Subcutaneous abdominal adipose tissue (tissue), 5 donors: ENCODE data around the gene POLR3G.

Experiments used
- H3K27ac ChIP-seq: one replicate; pipeline ENCODE4 v1.7.0; 2013; ENCODE audit warnings: low read depth, mild to moderate bottlenecking, inconsistent platforms, low read length, moderate library complexity
- H3K27me3 ChIP-seq, 5 donors: one replicate each; pipeline ENCODE4 v1.7.0; 2013; ENCODE audit warnings: low read length in 5 of 5, inconsistent platforms in 1 of 5; ENCODE audit not compliant: control insufficient read depth in 5 of 5, insufficient read depth in 4 of 5
- H3K36me3 ChIP-seq, 5 donors: one replicate each; pipeline ENCODE4 v1.7.0; 2013; ENCODE audit warnings: low read length in 5 of 5; ENCODE audit not compliant: control insufficient read depth in 5 of 5, insufficient read depth in 5 of 5
- H3K4me1 ChIP-seq, 5 donors: one replicate each; pipeline ENCODE4 v1.7.0; 2013; ENCODE audit warnings: low read length in 5 of 5, mild to moderate bottlenecking in 3 of 5, moderate library complexity in 1 of 5; ENCODE audit not compliant: control insufficient read depth in 5 of 5, insufficient read depth in 5 of 5
- H3K4me3 ChIP-seq, 5 donors: one replicate each; pipeline ENCODE4 v1.7.0; 2013; ENCODE audit warnings: low read length in 5 of 5, low read depth in 1 of 5
- H3K9ac ChIP-seq, 5 donors: one replicate each; pipeline ENCODE4 v1.7.0; 2013; ENCODE audit warnings: low read length in 5 of 5, mild to moderate bottlenecking in 4 of 5, moderate library complexity in 3 of 5
- H3K9me3 ChIP-seq, 5 donors: one replicate each; pipeline ENCODE4 v1.7.0; 2013; ENCODE audit warnings: low read length in 5 of 5; ENCODE audit not compliant: control insufficient read depth in 5 of 5
- donor health status: healthy.
- donor health status: healthy.
- donor health status: healthy.
- donor health status: healthy.
- donor health status: healthy.

Gene POLR3G

GRCh38 chr5:90495146-90495545, 20.5 kb downstream of the POLR3G start:
- peaks cover 0 to 4% (median 0%) of the 10 kb centered on the region in 5 donors for H3K9me3 ChIP-seq
- H3K9ac ChIP-seq: no peak overlapping the region
- no peaks in the 10 kb centered on the region for H3K27me3 ChIP-seq
- H3K4me1 ChIP-seq: no peaks in the 10 kb centered on the region
- no peak overlapping the region for H3K27ac ChIP-seq
- no peaks in the 10 kb centered on the region for H3K36me3 ChIP-seq
- H3K4me3 ChIP-seq: no peak overlapping the region

- Histone ChIP-seq H3K9ac (no peak overlapping the region), H3K4me1 (no peaks in the 10 kb centered on the region), H3K36me3 (no peaks in the 10 kb centered on the region), H3K9me3 (no peaks in the 10 kb centered on the region), H3K4me3 (no peak overlapping the region), H3K27ac (no peak overlapping the region), H3K27me3 (no peaks in the 10 kb centered on the region)
These were observed 28.9 kb downstream of the POLR3G start for GRCh38 chr5:90503596-90503995.

GRCh38 chr5:90504743-90505142, 30.1 kb downstream of the POLR3G start:
- no peak overlapping the region for H3K9ac ChIP-seq
- H3K27me3 ChIP-seq: no peaks in the 10 kb centered on the region
- no peaks in the 10 kb centered on the region for H3K9me3 ChIP-seq
- H3K27ac ChIP-seq: no peak overlapping the region
- no peaks in the 10 kb centered on the region for H3K36me3 ChIP-seq
- H3K4me1 ChIP-seq: no peaks in the 10 kb centered on the region
- H3K4me3 ChIP-seq: no peak overlapping the region

GRCh38 chr5:90506221-90506620, 31.6 kb downstream of the POLR3G start:
- Histone ChIP-seq H3K27ac (no peak overlapping the region), H3K4me3 (no peak overlapping the region), H3K9me3 (no peaks in the 10 kb centered on the region), H3K4me1 (no peaks in the 10 kb centered on the region), H3K9ac (no peak overlapping the region), H3K36me3 (no peaks in the 10 kb centered on the region), H3K27me3 (no peaks in the 10 kb centered on the region)

- no peak overlapping the region for H3K27ac ChIP-seq
- H3K4me3 ChIP-seq: no peak overlapping the region
- H3K27me3 ChIP-seq: no peaks in the 10 kb centered on the region
- no peaks in the 10 kb centered on the region for H3K4me1 ChIP-seq
- no peak overlapping the region for H3K9ac ChIP-seq
- no peaks in the 10 kb centered on the region for H3K9me3 ChIP-seq
- peaks cover 0 to 4% (median 3%) of the 10 kb centered on the region in 5 donors for H3K36me3 ChIP-seq
These were observed 35.8 kb downstream of the POLR3G start for GRCh38 chr5:90510438-90510837.

- H3K36me3 ChIP-seq: peaks cover 10 to 16% (median 13%) of the 10 kb centered on the region in 5 donors
These were observed 39.9 kb downstream of the POLR3G start for GRCh38 chr5:90514520-90514919.

GRCh38 chr5:90518661-90519060, 44.0 kb downstream of the POLR3G start:
- Histone ChIP-seq H3K9me3 (no peaks in the 10 kb centered on the region), H3K4me1 (no peaks in the 10 kb centered on the region), H3K36me3 (peaks cover 27 to 40% (median 32%) of the 10 kb centered on the region in 5 donors), H3K9ac (no peak overlapping the region), H3K4me3 (no peak overlapping the region), H3K27me3 (no peaks in the 10 kb centered on the region), H3K27ac (no peak overlapping the region)

More at GRCh38 chr5:90514520-90514919, 39.9 kb downstream of the POLR3G start:
- Histone ChIP-seq H3K9me3 (no peaks in the 10 kb centered on the region), H3K4me3 (no peak overlapping the region), H3K27me3 (no peaks in the 10 kb centered on the region), H3K9ac (no peak overlapping the region), H3K27ac (no peak overlapping the region), H3K4me1 (no peaks in the 10 kb centered on the region)

GRCh38 chr5:90519081-90519480, 44.4 kb downstream of the POLR3G start:
- Histone ChIP-seq H3K4me3 (no peak overlapping the region), H3K9me3 (no peaks in the 10 kb centered on the region), H3K4me1 (no peaks in the 10 kb centered on the region), H3K27me3 (no peaks in the 10 kb centered on the region), H3K27ac (no peak overlapping the region), H3K9ac (no peak overlapping the region), H3K36me3 (peaks cover 30 to 44% (median 34%) of the 10 kb centered on the region in 5 donors)

- Histone ChIP-seq H3K4me1 (peaks cover 2 to 35% (median 31%) of the 10 kb centered on the region in 5 donors), H3K27me3 (no peaks in the 10 kb centered on the region), H3K4me3 (peak overlapping the region; percentile 92 to 99 (median 98)), H3K36me3 (peaks cover 0 to 10% (median 8%) of the 10 kb centered on the region in 5 donors), H3K9me3 (no peaks in the 10 kb centered on the region), H3K9ac (peak overlapping the region; percentile 87 to 99 (median 97)), H3K27ac (peak overlapping the region; percentile 80)
These were observed 54.0 kb downstream of the POLR3G start for GRCh38 chr5:90528601-90529193.

GRCh38 chr5:90529194-90529938, 54.7 kb downstream of the POLR3G start, which contains the start of gene LYSMD3:
LYSMD3 (minus strand) TSS chr5:90529584; CDS start chr5:90525289, 4,295 bp downstream.
- Histone ChIP-seq H3K9me3 (no peaks in the 10 kb centered on the region), H3K36me3 (peaks cover 0 to 4% (median 4%) of the 10 kb centered on the region in 5 donors), H3K4me3 (peak within 1 kb of the TSS; percentile 92 to 99 (median 98)), H3K9ac (peak within 1 kb of the TSS; percentile 87 to 99 (median 97)), H3K4me1 (peaks cover 2 to 35% (median 31%) of the 10 kb centered on the region in 5 donors), H3K27ac (peak within 1 kb of the TSS; percentile 80), H3K27me3 (no peaks in the 10 kb centered on the region)
